Tongue (tissue), 2 donors: ENCODE data around the gene TPP1. TPM values are rescaled to one million over a fixed set of nuclear protein-coding genes. Genes with fewer than 3 reads are reported as not detected.

Experiments used
- DNase-seq: peaks from one replicate; pipeline ENCODE4 v3.0.0-alpha.2; 2015
- total RNA-seq: library from RNA; depleted of rRNA; stranded (reverse); fragments of >200 nt; gene quantifications from one replicate; pipeline ENCODE4 v1.2.3, GENCODE V29; 2014

TPP1 gene
- total RNA-seq, 1 donor from 2014 or later, result 59.9 TPM

DNA sequence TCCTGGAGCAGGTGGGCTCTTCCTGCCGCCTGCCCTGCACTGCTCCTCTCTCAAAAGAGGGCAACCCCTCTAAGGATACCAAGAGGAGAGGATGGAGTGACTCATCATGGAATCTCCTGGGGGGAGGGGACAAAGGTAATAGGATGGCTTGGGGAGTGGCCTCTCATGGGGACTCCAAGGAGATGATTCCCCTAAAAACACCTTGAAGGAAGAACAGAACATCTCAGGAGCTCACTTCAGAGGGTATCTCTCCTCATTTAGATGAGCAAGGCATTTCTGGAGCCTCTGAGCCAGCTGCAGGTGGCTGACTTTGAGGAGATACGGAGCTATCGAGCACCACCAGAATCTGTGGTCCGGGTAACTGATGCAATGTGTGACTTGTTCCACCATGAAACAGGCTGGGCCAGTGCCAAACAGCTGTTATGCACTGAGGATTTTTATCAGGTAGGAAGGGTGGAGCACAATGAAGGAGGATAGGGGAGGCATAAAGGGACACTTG lies 56.1 kb downstream of the TPP1 start:
- DNase-seq, result no peak

Other genes starting within 250 kb of the TPP1 start
- gene SMPD1, start 228.9 kb downstream of the TPP1 start, total RNA-seq, result 24.2 TPM
- gene APBB1, start 200.3 kb downstream of the TPP1 start, total RNA-seq, result 42.4 TPM
- 0.31 TPM for gene HPX, start 178.4 kb downstream of the TPP1 start, total RNA-seq
- 21.1 TPM for gene TRIM3, start 145.5 kb downstream of the TPP1 start, total RNA-seq
- 31.8 TPM for gene ARFIP2, start 138.1 kb downstream of the TPP1 start, total RNA-seq
- 28.9 TPM for gene TIMM10B, start 137.9 kb downstream of the TPP1 start, total RNA-seq
- 7.0 TPM for gene DNHD1, start 122.1 kb downstream of the TPP1 start, total RNA-seq
- gene RRP8, start 15.8 kb downstream of the TPP1 start, total RNA-seq, result 18.4 TPM
- gene ILK, start 15.6 kb downstream of the TPP1 start, total RNA-seq, result 167 TPM
- 20.6 TPM for gene TAF10, start 7.2 kb downstream of the TPP1 start, total RNA-seq
- gene DCHS1, start 36.4 kb upstream of the TPP1 start, total RNA-seq, result 64.6 TPM
- 29.2 TPM for gene MRPL17, start 63.9 kb upstream of the TPP1 start, total RNA-seq
- not detected for gene OR2AG2, start 152.6 kb upstream of the TPP1 start, total RNA-seq
- gene OR2AG1, start 163.6 kb upstream of the TPP1 start, total RNA-seq, result not detected
- 0.10 TPM for gene OR6A2, start 180.3 kb upstream of the TPP1 start, total RNA-seq
- gene OR10A5, start 226.3 kb upstream of the TPP1 start, total RNA-seq, result not detected
- gene OR10A2, start 243.6 kb upstream of the TPP1 start, total RNA-seq, result not detected